OCI-LY3 (cell line): ENCODE data around the gene LSMEM2.

ENCODE experiments used
- EZH2phosphoT487 ChIP-seq: fragments of 200-600 bp; shearing (Covaris generic); IDR thresholded peaks from 2 replicates; pipeline ENCODE4 v1.6.1; 2018; ENCODE audit warnings: antibody characterized with exemption, mixed run types, low read depth
- TF ChIP-seq, protein P1 (sequence below): fragments of 200-600, 300-600 bp; sonication (generic); IDR thresholded peaks from 2 replicates; pipeline ENCODE4 v1.5.1; 2014; ENCODE audit warnings: antibody characterized with exemption, low read length, low read depth

DNA sequence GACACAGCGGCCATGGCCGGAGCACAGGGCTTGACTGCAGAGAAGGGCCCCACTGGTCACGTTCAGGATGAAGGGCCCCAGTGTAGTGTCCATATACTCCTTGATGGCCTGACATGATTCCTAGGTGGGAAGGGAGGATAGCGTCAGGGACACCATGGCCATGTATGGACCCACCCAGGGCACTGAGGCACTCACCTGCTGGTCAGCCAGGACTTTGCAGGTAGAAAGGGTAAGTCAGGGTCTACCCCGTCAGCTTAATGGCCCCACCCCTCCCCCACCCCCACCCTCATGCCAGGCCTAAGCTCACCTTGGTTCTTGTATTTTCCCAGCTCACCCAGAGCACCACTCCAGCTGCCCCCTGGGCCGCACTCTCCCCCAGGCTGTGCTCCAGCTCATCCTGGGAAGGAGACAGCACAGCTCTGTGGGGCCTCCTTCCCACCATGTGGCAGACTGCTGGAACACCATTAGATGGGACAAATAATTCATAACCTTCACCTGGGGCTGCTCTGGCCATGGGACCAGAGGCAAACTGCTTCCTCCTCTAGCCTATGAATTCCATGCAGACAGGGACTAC lies 21.9 kb downstream of the LSMEM2 start:
- TF ChIP-seq, protein P1, sequence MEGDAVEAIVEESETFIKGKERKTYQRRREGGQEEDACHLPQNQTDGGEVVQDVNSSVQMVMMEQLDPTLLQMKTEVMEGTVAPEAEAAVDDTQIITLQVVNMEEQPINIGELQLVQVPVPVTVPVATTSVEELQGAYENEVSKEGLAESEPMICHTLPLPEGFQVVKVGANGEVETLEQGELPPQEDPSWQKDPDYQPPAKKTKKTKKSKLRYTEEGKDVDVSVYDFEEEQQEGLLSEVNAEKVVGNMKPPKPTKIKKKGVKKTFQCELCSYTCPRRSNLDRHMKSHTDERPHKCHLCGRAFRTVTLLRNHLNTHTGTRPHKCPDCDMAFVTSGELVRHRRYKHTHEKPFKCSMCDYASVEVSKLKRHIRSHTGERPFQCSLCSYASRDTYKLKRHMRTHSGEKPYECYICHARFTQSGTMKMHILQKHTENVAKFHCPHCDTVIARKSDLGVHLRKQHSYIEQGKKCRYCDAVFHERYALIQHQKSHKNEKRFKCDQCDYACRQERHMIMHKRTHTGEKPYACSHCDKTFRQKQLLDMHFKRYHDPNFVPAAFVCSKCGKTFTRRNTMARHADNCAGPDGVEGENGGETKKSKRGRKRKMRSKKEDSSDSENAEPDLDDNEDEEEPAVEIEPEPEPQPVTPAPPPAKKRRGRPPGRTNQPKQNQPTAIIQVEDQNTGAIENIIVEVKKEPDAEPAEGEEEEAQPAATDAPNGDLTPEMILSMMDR, result no peak
- no peak for TF ChIP-seq EZH2phosphoT487
